Neural cell (in vitro differentiated cells): ENCODE data around the gene NUPR2. TPM values are rescaled to one million over a fixed set of nuclear protein-coding genes. Genes with fewer than 3 reads are reported as not detected.

ENCODE experiments used
- H2AFZ ChIP-seq: fragments of 200-600, 300-800 bp; sonication (generic), shearing (Covaris generic); 2 replicates; pipeline ENCODE4 v1.6.0; 2014; ENCODE audit warnings: low read depth, mild to moderate bottlenecking, antibody characterized with exemption, low read length, moderate library complexity
- H3F3A ChIP-seq: fragments of 200-600 bp; shearing (Covaris generic); 2 replicates; pipeline ENCODE4 v1.6.1; 2016; ENCODE audit warnings: mild to moderate bottlenecking, moderate library complexity, mixed read lengths, antibody characterized with exemption, low read length; ENCODE audit not compliant: insufficient read depth, poor library complexity, severe bottlenecking
- H3K27ac ChIP-seq: fragments of 200-600, 300-800 bp; sonication (generic), shearing (Covaris generic); 2 replicates; pipeline ENCODE4 v1.5.1; 2014; ENCODE audit warnings: mild to moderate bottlenecking, low read length, moderate library complexity
- H3K27me3 ChIP-seq: fragments of 300-800, 200-600 bp; sonication (generic), shearing (Covaris generic); 2 replicates; pipeline ENCODE4 v1.6.0; 2014; ENCODE audit warnings: mild to moderate bottlenecking, low read depth, low read length, moderate library complexity; ENCODE audit not compliant: insufficient read depth
- H3K36me3 ChIP-seq: fragments of 300-800, 200-600 bp; sonication (generic), shearing (Covaris generic); 2 replicates; pipeline ENCODE4 v1.5.1; 2014; ENCODE audit warnings: mild to moderate bottlenecking, antibody characterized with exemption, low read length, moderate library complexity; ENCODE audit not compliant: insufficient read depth
- H3K4me2 ChIP-seq: fragments of 300-800, 200-600 bp; sonication (generic), shearing (Covaris generic); 2 replicates; pipeline ENCODE4 v1.6.0; 2014; ENCODE audit warnings: mild to moderate bottlenecking, low read length
- H3K4me3 ChIP-seq: fragments of 300-800, 200-600 bp; sonication (generic), shearing (Covaris generic); 2 replicates; pipeline ENCODE4 v1.5.1; 2014; ENCODE audit warnings: mild to moderate bottlenecking, low read length, moderate library complexity
- H3K79me2 ChIP-seq: fragments of 200-600 bp; shearing (Covaris generic); replicated peaks from 2 replicates; pipeline ENCODE4 v1.6.0; 2014; ENCODE audit warnings: mild to moderate bottlenecking, low read length, moderate library complexity; ENCODE audit not compliant: insufficient read depth
- H3K9ac ChIP-seq: fragments of 300-800, 200-600 bp; sonication (generic), shearing (Covaris generic); 2 replicates; pipeline ENCODE4 v1.6.1; 2016; ENCODE audit warnings: mild to moderate bottlenecking, low read length, mixed read lengths
- H3K9me2 ChIP-seq: fragments of 200-600 bp; shearing (Covaris generic); 2 replicates; pipeline ENCODE4 v1.6.1; 2016; ENCODE audit warnings: mild to moderate bottlenecking, low read length, mixed read lengths; ENCODE audit not compliant: insufficient read depth
- H3K9me3 ChIP-seq: fragments of 200-600, 300-800 bp; sonication (generic), shearing (Covaris generic); 2 replicates; pipeline ENCODE4 v1.6.1; 2016; ENCODE audit warnings: mild to moderate bottlenecking, mixed run types, low read length, moderate library complexity, mixed read lengths
- H4K20me1 ChIP-seq: fragments of 200-600 bp; shearing (Covaris generic); 2 replicates; pipeline ENCODE4 v1.6.1; 2016; ENCODE audit warnings: mild to moderate bottlenecking, mixed run types; ENCODE audit not compliant: insufficient read depth
- EP300 ChIP-seq: fragments of 450-650 bp; conservative IDR thresholded peaks from 2 replicates; pipeline ENCODE4 v1.6.1; 2014; ENCODE audit warnings: antibody characterized with exemption, mild to moderate bottlenecking, moderate library complexity; ENCODE audit not compliant: poor library complexity, severe bottlenecking
- EZH2 ChIP-seq: fragments of 200-600, 300-800 bp; shearing (Covaris generic), sonication (generic); IDR thresholded peaks from 2 replicates; pipeline ENCODE4 v1.6.1; 2014; ENCODE audit warnings: antibody characterized with exemption, low read length, borderline replicate concordance, mild to moderate bottlenecking; ENCODE audit not compliant: insufficient read depth, poor library complexity, severe bottlenecking
- MXI1 ChIP-seq: fragments of 450-650 bp; conservative IDR thresholded peaks from 2 replicates; pipeline ENCODE4 v1.6.1; 2014; ENCODE audit warnings: antibody characterized with exemption, mild to moderate bottlenecking; ENCODE audit not compliant: poor library complexity, severe bottlenecking
- POLR2AphosphoS5 ChIP-seq: IDR thresholded peaks from 2 replicates; pipeline ENCODE4 v1.6.1; 2012
- RAD21 ChIP-seq: fragments of 450-650 bp; conservative IDR thresholded peaks from 2 replicates; pipeline ENCODE4 v1.6.1; 2014; ENCODE audit warnings: antibody characterized with exemption, mild to moderate bottlenecking, moderate library complexity
- SMC3 ChIP-seq: fragments of 450-650 bp; conservative IDR thresholded peaks from 2 replicates; pipeline ENCODE4 v1.6.1; 2014; ENCODE audit warnings: antibody characterized with exemption, mild to moderate bottlenecking, moderate library complexity; ENCODE audit not compliant: poor library complexity
- TAF1 ChIP-seq: IDR thresholded peaks from 2 replicates; pipeline ENCODE4 v1.6.1; 2012; ENCODE audit warnings: low read depth
- polyA plus RNA-seq: library from polyadenylated mRNA; depleted of rRNA; stranded (reverse); fragments of >200 nt; gene quantifications from 2 replicates; pipeline ENCODE4 v1.2.3, GENCODE V29; 2014
- TF ChIP-seq, protein P1 (sequence below): fragments of 450-650 bp; IDR thresholded peaks from 2 replicates; pipeline ENCODE4 v1.5.1; 2014; ENCODE audit warnings: antibody characterized with exemption, mild to moderate bottlenecking, moderate library complexity; ENCODE audit not compliant: poor library complexity, severe bottlenecking
- TF ChIP-seq, protein P2 (sequence below): IDR thresholded peaks from 2 replicates; pipeline ENCODE4 v1.6.1; 2012; ENCODE audit warnings: borderline replicate concordance

NUPR2 gene
- polyA plus RNA-seq, 1 donor from 2014 or later: not detected

- Histone ChIP-seq H3K4me2 (peak within 1 kb of the TSS; percentile 5), H3K9me3 (no peaks in the 10 kb centered on the region), H3K36me3 (no peaks in the 10 kb centered on the region), H3K9me2 (no peaks in the 10 kb centered on the region), H3F3A (no peaks in the 10 kb centered on the region), H2AFZ (peak within 1 kb of the TSS; percentile 56), H3K4me3 (peak within 1 kb of the TSS; percentile 77), H3K9ac (peak within 1 kb of the TSS; percentile 69), H4K20me1 (no peaks in the 10 kb centered on the region), H3K27ac (peak within 1 kb of the TSS; percentile 37), H3K27me3 (no peaks in the 10 kb centered on the region), H3K79me2 (peaks cover 11% of the 10 kb centered on the region)
- TF ChIP-seq, protein P1, sequence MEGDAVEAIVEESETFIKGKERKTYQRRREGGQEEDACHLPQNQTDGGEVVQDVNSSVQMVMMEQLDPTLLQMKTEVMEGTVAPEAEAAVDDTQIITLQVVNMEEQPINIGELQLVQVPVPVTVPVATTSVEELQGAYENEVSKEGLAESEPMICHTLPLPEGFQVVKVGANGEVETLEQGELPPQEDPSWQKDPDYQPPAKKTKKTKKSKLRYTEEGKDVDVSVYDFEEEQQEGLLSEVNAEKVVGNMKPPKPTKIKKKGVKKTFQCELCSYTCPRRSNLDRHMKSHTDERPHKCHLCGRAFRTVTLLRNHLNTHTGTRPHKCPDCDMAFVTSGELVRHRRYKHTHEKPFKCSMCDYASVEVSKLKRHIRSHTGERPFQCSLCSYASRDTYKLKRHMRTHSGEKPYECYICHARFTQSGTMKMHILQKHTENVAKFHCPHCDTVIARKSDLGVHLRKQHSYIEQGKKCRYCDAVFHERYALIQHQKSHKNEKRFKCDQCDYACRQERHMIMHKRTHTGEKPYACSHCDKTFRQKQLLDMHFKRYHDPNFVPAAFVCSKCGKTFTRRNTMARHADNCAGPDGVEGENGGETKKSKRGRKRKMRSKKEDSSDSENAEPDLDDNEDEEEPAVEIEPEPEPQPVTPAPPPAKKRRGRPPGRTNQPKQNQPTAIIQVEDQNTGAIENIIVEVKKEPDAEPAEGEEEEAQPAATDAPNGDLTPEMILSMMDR: no peak
- TF ChIP-seq EZH2 (no peak), POLR2AphosphoS5 (peak; percentile 34), EP300 (no peak), SMC3 (no peak), TAF1 (peak; percentile 41), MXI1 (peak; percentile 76), RAD21 (no peak)
- TF ChIP-seq, protein P2, sequence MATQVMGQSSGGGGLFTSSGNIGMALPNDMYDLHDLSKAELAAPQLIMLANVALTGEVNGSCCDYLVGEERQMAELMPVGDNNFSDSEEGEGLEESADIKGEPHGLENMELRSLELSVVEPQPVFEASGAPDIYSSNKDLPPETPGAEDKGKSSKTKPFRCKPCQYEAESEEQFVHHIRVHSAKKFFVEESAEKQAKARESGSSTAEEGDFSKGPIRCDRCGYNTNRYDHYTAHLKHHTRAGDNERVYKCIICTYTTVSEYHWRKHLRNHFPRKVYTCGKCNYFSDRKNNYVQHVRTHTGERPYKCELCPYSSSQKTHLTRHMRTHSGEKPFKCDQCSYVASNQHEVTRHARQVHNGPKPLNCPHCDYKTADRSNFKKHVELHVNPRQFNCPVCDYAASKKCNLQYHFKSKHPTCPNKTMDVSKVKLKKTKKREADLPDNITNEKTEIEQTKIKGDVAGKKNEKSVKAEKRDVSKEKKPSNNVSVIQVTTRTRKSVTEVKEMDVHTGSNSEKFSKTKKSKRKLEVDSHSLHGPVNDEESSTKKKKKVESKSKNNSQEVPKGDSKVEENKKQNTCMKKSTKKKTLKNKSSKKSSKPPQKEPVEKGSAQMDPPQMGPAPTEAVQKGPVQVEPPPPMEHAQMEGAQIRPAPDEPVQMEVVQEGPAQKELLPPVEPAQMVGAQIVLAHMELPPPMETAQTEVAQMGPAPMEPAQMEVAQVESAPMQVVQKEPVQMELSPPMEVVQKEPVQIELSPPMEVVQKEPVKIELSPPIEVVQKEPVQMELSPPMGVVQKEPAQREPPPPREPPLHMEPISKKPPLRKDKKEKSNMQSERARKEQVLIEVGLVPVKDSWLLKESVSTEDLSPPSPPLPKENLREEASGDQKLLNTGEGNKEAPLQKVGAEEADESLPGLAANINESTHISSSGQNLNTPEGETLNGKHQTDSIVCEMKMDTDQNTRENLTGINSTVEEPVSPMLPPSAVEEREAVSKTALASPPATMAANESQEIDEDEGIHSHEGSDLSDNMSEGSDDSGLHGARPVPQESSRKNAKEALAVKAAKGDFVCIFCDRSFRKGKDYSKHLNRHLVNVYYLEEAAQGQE: peak; percentile 36
Observed at GRCh38 chr7:56106108-56107073, 9.8 kb downstream of the NUPR2 start, which contains the start of gene CHCHD2. TSS of gene CHCHD2 (minus strand) at chr7:56106476. CDS start at chr7:56106413, 63 bp downstream.

GRCh38 chr7:56105508-56105907 is 10.7 kb downstream of the NUPR2 start:
- no peaks in the 10 kb centered on the region for H4K20me1 ChIP-seq

More at GRCh38 chr7:56105508-56105907, 10.7 kb downstream of the NUPR2 start:
- Histone ChIP-seq H3K9me2 (no peaks in the 10 kb centered on the region), H2AFZ (no peak overlapping the region), H3K9me3 (no peaks in the 10 kb centered on the region), H3K27me3 (no peaks in the 10 kb centered on the region), H3K4me3 (peak overlapping the region; percentile 77), H3K79me2 (peaks cover 11% of the 10 kb centered on the region), H3K9ac (peak overlapping the region; percentile 69), H3K27ac (no peak overlapping the region), H3K36me3 (no peaks in the 10 kb centered on the region), H3K4me2 (peak overlapping the region; percentile 5), H3F3A (no peaks in the 10 kb centered on the region)
- TF ChIP-seq, protein P1: no peak
- TF ChIP-seq EZH2: no peak
- TF ChIP-seq SMC3: no peak
- TF ChIP-seq, protein P2: no peak
- no peak for TF ChIP-seq RAD21
- TF ChIP-seq MXI1: no peak
- no peak for TF ChIP-seq EP300
- TF ChIP-seq TAF1: no peak
- no peak for TF ChIP-seq POLR2AphosphoS5
